ENCODE results near the gene ZNF76. TPM values are rescaled to one million over a fixed set of nuclear protein-coding genes. Genes with fewer than 3 reads are reported as not detected.
A peak's percentile ranks its signal among the peaks of the same experiment; 100 is the strongest.

Gene ZNF76
- polyA plus RNA-seq, 1 donor from 2014 or later = 26.3 TPM

- Histone ChIP-seq H3K36me3 (ENCODE audit: insufficient read depth, low read length) (no peaks in the 10 kb centered on the region), H3K27ac (ENCODE audit: low read length) (no peak within 1 kb of the TSS), H3K27me3 (ENCODE audit: insufficient read depth, low read depth, low read length) (no peaks in the 10 kb centered on the region), H4K20me1 (ENCODE audit: insufficient read depth) (no peaks in the 10 kb centered on the region), H3K4me2 (ENCODE audit: low read length) (no peak within 1 kb of the TSS), H3K9me2 (ENCODE audit: insufficient read depth, low read length) (no peaks in the 10 kb centered on the region), H3K9me3 (ENCODE audit: low read length) (no peaks in the 10 kb centered on the region), H3K9ac (ENCODE audit: low read length) (no peak within 1 kb of the TSS), H2AFZ (ENCODE audit: low read depth, low read length) (no peak within 1 kb of the TSS), H3K79me2 (replicated peaks; ENCODE audit: insufficient read depth, low read length) (no peaks in the 10 kb centered on the region), H3F3A (ENCODE audit: insufficient read depth, low read length, poor library complexity, severe bottlenecking) (no peaks in the 10 kb centered on the region), H3K4me3 (ENCODE audit: low read length) (no peak within 1 kb of the TSS)
- TF ChIP-seq MXI1 (conservative IDR thresholded peaks at IDR 0.05; ENCODE audit: poor library complexity, severe bottlenecking) (no peak), TAF1 (IDR thresholded peaks at IDR 0.05; ENCODE audit: low read depth) (no peak), RAD21 (conservative IDR thresholded peaks at IDR 0.05) (peak; percentile 61), REST (IDR thresholded peaks at IDR 0.05; ENCODE audit: borderline replicate concordance) (no peak), SMC3 (conservative IDR thresholded peaks at IDR 0.05; ENCODE audit: poor library complexity) (peak; percentile 51), EZH2 (IDR thresholded peaks at IDR 0.05; ENCODE audit: borderline replicate concordance, insufficient read depth, low read length, poor library complexity, severe bottlenecking) (no peak), POLR2AphosphoS5 (IDR thresholded peaks at IDR 0.05) (no peak), EP300 (conservative IDR thresholded peaks at IDR 0.05; ENCODE audit: poor library complexity, severe bottlenecking) (no peak), CTCF (IDR thresholded peaks at IDR 0.05; ENCODE audit: poor library complexity, severe bottlenecking) (peak; percentile 54)
Measured at GRCh38 chr6:35297601-35298481, 38.3 kb downstream of the ZNF76 start, which contains the start of gene DEF6. Gene DEF6, plus strand, starts transcription at chr6:35297818. Its CDS starts 39 bp downstream, at chr6:35297857.

GRCh38 chr6:35298625-35299140 lies 39.1 kb downstream of the ZNF76 start:
- H3K27ac ChIP-seq (ENCODE audit: low read length) = no peak overlapping the region
- H3K4me2 ChIP-seq (ENCODE audit: low read length) = no peak overlapping the region
- H3F3A ChIP-seq (ENCODE audit: insufficient read depth, low read length, poor library complexity, severe bottlenecking) = no peaks in the 10 kb centered on the region
- no peaks in the 10 kb centered on the region for H4K20me1 ChIP-seq (ENCODE audit: insufficient read depth)
- no peaks in the 10 kb centered on the region for H3K9me3 ChIP-seq (ENCODE audit: low read length)
- TF ChIP-seq RAD21 (conservative IDR thresholded peaks at IDR 0.05) = no peak
- TF ChIP-seq EP300 (conservative IDR thresholded peaks at IDR 0.05; ENCODE audit: poor library complexity, severe bottlenecking) = no peak
- TF ChIP-seq POLR2AphosphoS5 (IDR thresholded peaks at IDR 0.05) = no peak
- no peak for TF ChIP-seq REST (IDR thresholded peaks at IDR 0.05; ENCODE audit: borderline replicate concordance)
- TF ChIP-seq TAF1 (IDR thresholded peaks at IDR 0.05; ENCODE audit: low read depth) = no peak
- no peak for TF ChIP-seq EZH2 (IDR thresholded peaks at IDR 0.05; ENCODE audit: borderline replicate concordance, insufficient read depth, low read length, poor library complexity, severe bottlenecking)
- no peak for TF ChIP-seq CTCF (IDR thresholded peaks at IDR 0.05; ENCODE audit: poor library complexity, severe bottlenecking)
- TF ChIP-seq MXI1 (conservative IDR thresholded peaks at IDR 0.05; ENCODE audit: poor library complexity, severe bottlenecking) = no peak
- no peak for TF ChIP-seq SMC3 (conservative IDR thresholded peaks at IDR 0.05; ENCODE audit: poor library complexity)
- no peaks in the 10 kb centered on the region for H3K27me3 ChIP-seq (ENCODE audit: insufficient read depth, low read depth, low read length)
- H3K36me3 ChIP-seq (ENCODE audit: insufficient read depth, low read length) = no peaks in the 10 kb centered on the region
- no peaks in the 10 kb centered on the region for H3K9me2 ChIP-seq (ENCODE audit: insufficient read depth, low read length)
- no peak overlapping the region for H3K9ac ChIP-seq (ENCODE audit: low read length)
- no peaks in the 10 kb centered on the region for H3K79me2 ChIP-seq (replicated peaks; ENCODE audit: insufficient read depth, low read length)
- H3K4me3 ChIP-seq (ENCODE audit: low read length) = no peak overlapping the region
- H2AFZ ChIP-seq (ENCODE audit: low read depth, low read length) = no peak overlapping the region
